ENCODE measurements around the gene LRRC26.

Gene LRRC26

GRCh38 chr9:137160716-137161557 is 8.9 kb downstream of the LRRC26 start:
- no peaks in the 10 kb centered on the region for H3K9me3 ChIP-seq (ENCODE audit: control insufficient read depth in 1 of 2, low read length in 2 of 2)
- H3K4me1 ChIP-seq (ENCODE audit: control insufficient read depth in 1 of 2, insufficient read depth in 2 of 2, low read length in 2 of 2), result peaks cover 4 to 23% of the 10 kb centered on the region in 2 donors
- H3K36me3 ChIP-seq (ENCODE audit: control insufficient read depth in 1 of 2, insufficient read depth in 2 of 2, low read length in 2 of 2), result no peaks in the 10 kb centered on the region
- peaks cover 36 to 51% of the 10 kb centered on the region in 2 donors for H3K27me3 ChIP-seq (ENCODE audit: control insufficient read depth in 1 of 2, insufficient read depth in 2 of 2, low read length in 2 of 2)
- no peak overlapping the region for H3K4me3 ChIP-seq (ENCODE audit: low read depth in 1 of 2, low read length in 2 of 2)
- no peak overlapping the region for H3K27ac ChIP-seq (ENCODE audit: low read depth, low read length)
- H3K9ac ChIP-seq (ENCODE audit: low read depth in 1 of 2, low read length in 2 of 2), result no peak overlapping the region

GRCh38 chr9:137160054-137160425 is 9.8 kb downstream of the LRRC26 start:
- Histone ChIP-seq H3K4me1 (ENCODE audit: control insufficient read depth in 1 of 2, insufficient read depth in 2 of 2, low read length in 2 of 2) (peaks cover 4 to 23% of the 10 kb centered on the region in 2 donors), H3K9ac (ENCODE audit: low read depth in 1 of 2, low read length in 2 of 2) (no peak overlapping the region), H3K27me3 (ENCODE audit: control insufficient read depth in 1 of 2, insufficient read depth in 2 of 2, low read length in 2 of 2) (peaks cover 37 to 50% of the 10 kb centered on the region in 2 donors), H3K4me3 (ENCODE audit: low read depth in 1 of 2, low read length in 2 of 2) (no peak overlapping the region), H3K9me3 (ENCODE audit: control insufficient read depth in 1 of 2, low read length in 2 of 2) (no peaks in the 10 kb centered on the region), H3K36me3 (ENCODE audit: control insufficient read depth in 1 of 2, insufficient read depth in 2 of 2, low read length in 2 of 2) (no peaks in the 10 kb centered on the region), H3K27ac (ENCODE audit: low read depth, low read length) (no peak overlapping the region)

- Histone ChIP-seq H3K9ac (ENCODE audit: low read depth in 1 of 2, low read length in 2 of 2) (no peak overlapping the region), H3K36me3 (ENCODE audit: control insufficient read depth in 1 of 2, insufficient read depth in 2 of 2, low read length in 2 of 2) (no peaks in the 10 kb centered on the region), H3K4me1 (ENCODE audit: control insufficient read depth in 1 of 2, insufficient read depth in 2 of 2, low read length in 2 of 2) (peaks cover 4 to 23% of the 10 kb centered on the region in 2 donors), H3K4me3 (ENCODE audit: low read depth in 1 of 2, low read length in 2 of 2) (no peak overlapping the region), H3K27me3 (ENCODE audit: control insufficient read depth in 1 of 2, insufficient read depth in 2 of 2, low read length in 2 of 2) (peaks cover 37 to 45% of the 10 kb centered on the region in 2 donors), H3K27ac (ENCODE audit: low read depth, low read length) (no peak overlapping the region), H3K9me3 (ENCODE audit: control insufficient read depth in 1 of 2, low read length in 2 of 2) (no peaks in the 10 kb centered on the region)
These were observed 10.5 kb downstream of the LRRC26 start for GRCh38 chr9:137159105-137160053.

GRCh38 chr9:137158625-137159024 is 11.2 kb downstream of the LRRC26 start:
- H3K9ac ChIP-seq (ENCODE audit: low read depth in 1 of 2, low read length in 2 of 2), result no peak overlapping the region
- no peaks in the 10 kb centered on the region for H3K9me3 ChIP-seq (ENCODE audit: control insufficient read depth in 1 of 2, low read length in 2 of 2)
- peaks cover 34 to 43% of the 10 kb centered on the region in 2 donors for H3K27me3 ChIP-seq (ENCODE audit: control insufficient read depth in 1 of 2, insufficient read depth in 2 of 2, low read length in 2 of 2)
- peaks cover 4 to 23% of the 10 kb centered on the region in 2 donors for H3K4me1 ChIP-seq (ENCODE audit: control insufficient read depth in 1 of 2, insufficient read depth in 2 of 2, low read length in 2 of 2)
- no peaks in the 10 kb centered on the region for H3K36me3 ChIP-seq (ENCODE audit: control insufficient read depth in 1 of 2, insufficient read depth in 2 of 2, low read length in 2 of 2)
- no peak overlapping the region for H3K4me3 ChIP-seq (ENCODE audit: low read depth in 1 of 2, low read length in 2 of 2)
- no peak overlapping the region for H3K27ac ChIP-seq (ENCODE audit: low read depth, low read length)

- Histone ChIP-seq H3K27me3 (ENCODE audit: control insufficient read depth in 1 of 2, insufficient read depth in 2 of 2, low read length in 2 of 2) (peaks cover 34 to 43% of the 10 kb centered on the region in 2 donors), H3K36me3 (ENCODE audit: control insufficient read depth in 1 of 2, insufficient read depth in 2 of 2, low read length in 2 of 2) (no peaks in the 10 kb centered on the region), H3K27ac (ENCODE audit: low read depth, low read length) (no peak overlapping the region), H3K4me3 (ENCODE audit: low read depth in 1 of 2, low read length in 2 of 2) (no peak overlapping the region), H3K9me3 (ENCODE audit: control insufficient read depth in 1 of 2, low read length in 2 of 2) (no peaks in the 10 kb centered on the region), H3K9ac (ENCODE audit: low read depth in 1 of 2, low read length in 2 of 2) (no peak overlapping the region), H3K4me1 (ENCODE audit: control insufficient read depth in 1 of 2, insufficient read depth in 2 of 2, low read length in 2 of 2) (peaks cover 4 to 23% of the 10 kb centered on the region in 2 donors)
These were observed 12.0 kb downstream of the LRRC26 start for GRCh38 chr9:137157618-137158415.

GRCh38 chr9:137156567-137157375 is 13.1 kb downstream of the LRRC26 start:
- H3K4me3 ChIP-seq (ENCODE audit: low read depth in 1 of 2, low read length in 2 of 2), result peak overlapping the region in 1 of 2 donors; percentile 43
- no peaks in the 10 kb centered on the region for H3K9me3 ChIP-seq (ENCODE audit: control insufficient read depth in 1 of 2, low read length in 2 of 2)
- H3K27me3 ChIP-seq (ENCODE audit: control insufficient read depth in 1 of 2, insufficient read depth in 2 of 2, low read length in 2 of 2), result peaks cover 34 to 43% of the 10 kb centered on the region in 2 donors
- no peak overlapping the region for H3K27ac ChIP-seq (ENCODE audit: low read depth, low read length)
- H3K36me3 ChIP-seq (ENCODE audit: control insufficient read depth in 1 of 2, insufficient read depth in 2 of 2, low read length in 2 of 2), result no peaks in the 10 kb centered on the region
- H3K4me1 ChIP-seq (ENCODE audit: control insufficient read depth in 1 of 2, insufficient read depth in 2 of 2, low read length in 2 of 2), result peaks cover 4 to 23% of the 10 kb centered on the region in 2 donors
- H3K9ac ChIP-seq (ENCODE audit: low read depth in 1 of 2, low read length in 2 of 2), result no peak overlapping the region

GRCh38 chr9:137152844-137153405 is 16.9 kb downstream of the LRRC26 start:
- Histone ChIP-seq H3K27ac (ENCODE audit: low read depth, low read length) (no peak overlapping the region), H3K4me3 (ENCODE audit: low read depth in 1 of 2, low read length in 2 of 2) (no peak overlapping the region), H3K9ac (ENCODE audit: low read depth in 1 of 2, low read length in 2 of 2) (no peak overlapping the region), H3K4me1 (ENCODE audit: control insufficient read depth in 1 of 2, insufficient read depth in 2 of 2, low read length in 2 of 2) (peaks cover 10% of the 10 kb centered on the region in 2 donors), H3K27me3 (ENCODE audit: control insufficient read depth in 1 of 2, insufficient read depth in 2 of 2, low read length in 2 of 2) (peaks cover 10 to 17% of the 10 kb centered on the region in 2 donors), H3K9me3 (ENCODE audit: control insufficient read depth in 1 of 2, low read length in 2 of 2) (no peaks in the 10 kb centered on the region), H3K36me3 (ENCODE audit: control insufficient read depth in 1 of 2, insufficient read depth in 2 of 2, low read length in 2 of 2) (no peaks in the 10 kb centered on the region)

- H3K9ac ChIP-seq (ENCODE audit: low read depth in 1 of 2, low read length in 2 of 2), result no peak overlapping the region
- no peaks in the 10 kb centered on the region for H3K9me3 ChIP-seq (ENCODE audit: control insufficient read depth in 1 of 2, low read length in 2 of 2)
- no peaks in the 10 kb centered on the region for H3K36me3 ChIP-seq (ENCODE audit: control insufficient read depth in 1 of 2, insufficient read depth in 2 of 2, low read length in 2 of 2)
- H3K27ac ChIP-seq (ENCODE audit: low read depth, low read length), result no peak overlapping the region
- H3K4me3 ChIP-seq (ENCODE audit: low read depth in 1 of 2, low read length in 2 of 2), result no peak overlapping the region
- peaks cover under 1 to 6% of the 10 kb centered on the region in 2 donors for H3K27me3 ChIP-seq (ENCODE audit: control insufficient read depth in 1 of 2, insufficient read depth in 2 of 2, low read length in 2 of 2)
- H3K4me1 ChIP-seq (ENCODE audit: control insufficient read depth in 1 of 2, insufficient read depth in 2 of 2, low read length in 2 of 2), result peaks cover 3 to 6% of the 10 kb centered on the region in 2 donors
These were observed 19.0 kb downstream of the LRRC26 start for GRCh38 chr9:137150617-137151457.

All from duodenal mucosa (tissue), 2 donors.